PC-3 (cell line): ENCODE results near the gene CAMK1D. TPM values are rescaled to one million over a fixed set of nuclear protein-coding genes. Genes with fewer than 3 reads are reported as not detected.

Experiments
- ATAC-seq: fragments of 200-7000 bp; cut with Tn5 transposase; 2 replicates; pipeline ENCODE4 v1.9.1; 2020; ENCODE audit warnings: mild to moderate bottlenecking, moderate library complexity
- BruUV-seq: library from RNA; stranded (reverse); fragments of 400-500 nt; replicated peaks from 2 replicates; lab custom pipeline; 2021; lab: Mats Ljungman, UMichigan
- CTCF ChIA-PET: fragments of 300-600 bp; sonication (Branson Sonifier 250); formaldehyde crosslinking; loops from one replicate; lab custom pipeline; 2022; ENCODE audit warnings: antibody characterized with exemption; lab: Charles Lee
- POLR2A ChIA-PET: fragments of 300-600 bp; sonication (Branson Sonifier 250); formaldehyde crosslinking; loops from one replicate; lab custom pipeline; 2022; ENCODE audit warnings: antibody characterized with exemption; ENCODE audit not compliant: unreplicated experiment; lab: Charles Lee
- DNase-seq: peaks from one replicate; pipeline ENCODE4 v3.0.0-alpha.2; 2015
- H2AFZ ChIP-seq: fragments of 300-600 bp; sonication (generic); 2 replicates; pipeline ENCODE4 v1.6.0; 2016; ENCODE audit warnings: antibody characterized with exemption, low read length
- H3F3A ChIP-seq: fragments of 300-600 bp; sonication (generic); one replicate; pipeline ENCODE4 v1.6.0; 2017; ENCODE audit warnings: antibody characterized with exemption, low read length, control low read depth, mild to moderate bottlenecking; ENCODE audit not compliant: unreplicated experiment
- H3K27ac ChIP-seq: fragments of 300-600 bp; sonication (generic); 2 replicates; pipeline ENCODE4 v1.5.1; 2016; ENCODE audit warnings: mild to moderate bottlenecking, low read length
- H3K27me3 ChIP-seq: fragments of 300-600 bp; sonication (generic); 2 replicates; pipeline ENCODE4 v1.6.1; 2016; ENCODE audit warnings: low read length, mixed read lengths
- H3K36me3 ChIP-seq: fragments of 300-600 bp; sonication (generic); 2 replicates; pipeline ENCODE4 v1.6.1; 2016; ENCODE audit warnings: low read depth, mixed run types, low read length, mixed read lengths
- H3K4me1 ChIP-seq: fragments of 300-600 bp; sonication (generic); 2 replicates; pipeline ENCODE4 v1.5.1; 2016; ENCODE audit warnings: low read length; ENCODE audit not compliant: insufficient read depth
- H3K4me2 ChIP-seq: fragments of 300-600 bp; sonication (generic); 2 replicates; pipeline ENCODE4 v1.6.0; 2016; ENCODE audit warnings: low read length
- H3K4me3 ChIP-seq: fragments of 300-600 bp; sonication (generic); 2 replicates; pipeline ENCODE4 v1.5.1; 2016; ENCODE audit warnings: mild to moderate bottlenecking, low read length, mixed read lengths
- H3K79me2 ChIP-seq: fragments of 300-600 bp; sonication (generic); 2 replicates; pipeline ENCODE4 v1.6.1; 2017; ENCODE audit warnings: low read length, mixed read lengths
- H3K9ac ChIP-seq: fragments of 300-600 bp; sonication (generic); 2 replicates; pipeline ENCODE4 v1.6.0; 2016; ENCODE audit warnings: mild to moderate bottlenecking, low read length
- H3K9me2 ChIP-seq: fragments of 300-600 bp; sonication (generic); replicated peaks from 2 replicates; pipeline ENCODE4 v1.6.1; 2016; ENCODE audit warnings: mixed run types, low read length, mixed read lengths
- H3K9me3 ChIP-seq: fragments of 300-600 bp; sonication (generic); 2 replicates; pipeline ENCODE4 v1.6.1; 2016; ENCODE audit warnings: low read length, mixed read lengths
- H4K20me1 ChIP-seq: fragments of 300-600 bp; sonication (generic); 2 replicates; pipeline ENCODE4 v1.6.1; 2016; ENCODE audit warnings: low read length, mixed read lengths
- EZH2 ChIP-seq: fragments of 300-600 bp; sonication (generic); IDR thresholded peaks from one replicate; pipeline ENCODE4 v1.6.1; 2017; ENCODE audit warnings: antibody characterized with exemption, mild to moderate bottlenecking, low read length; ENCODE audit not compliant: unreplicated experiment
- EZH2phosphoT487 ChIP-seq: fragments of 300-600 bp; sonication (generic); IDR thresholded peaks from 2 replicates; pipeline ENCODE4 v1.6.1; 2018; ENCODE audit warnings: mild to moderate bottlenecking, antibody characterized with exemption, low read length, borderline replicate concordance
- intact Hi-C: fragments of 100-400 bp; cut with micrococcal nuclease; formaldehyde crosslinking; loops from 2 replicates; pipeline ENCODE4 v1.9.0; 2023
- total RNA-seq: library from RNA; depleted of rRNA; stranded (reverse); fragments of >200 nt; gene quantifications from 2 replicates; pipeline ENCODE4 v1.2.3, GENCODE V29; 2014
- TF ChIP-seq, protein P1 (sequence below): fragments of 300-600 bp; sonication (generic); conservative IDR thresholded peaks from 2 replicates; pipeline ENCODE4 v1.5.1; 2017; ENCODE audit warnings: antibody characterized with exemption, low read depth, mild to moderate bottlenecking, low read length

CAMK1D gene
- total RNA-seq, 1 experiment from 2014 or later = 1.3 TPM

DNA sequence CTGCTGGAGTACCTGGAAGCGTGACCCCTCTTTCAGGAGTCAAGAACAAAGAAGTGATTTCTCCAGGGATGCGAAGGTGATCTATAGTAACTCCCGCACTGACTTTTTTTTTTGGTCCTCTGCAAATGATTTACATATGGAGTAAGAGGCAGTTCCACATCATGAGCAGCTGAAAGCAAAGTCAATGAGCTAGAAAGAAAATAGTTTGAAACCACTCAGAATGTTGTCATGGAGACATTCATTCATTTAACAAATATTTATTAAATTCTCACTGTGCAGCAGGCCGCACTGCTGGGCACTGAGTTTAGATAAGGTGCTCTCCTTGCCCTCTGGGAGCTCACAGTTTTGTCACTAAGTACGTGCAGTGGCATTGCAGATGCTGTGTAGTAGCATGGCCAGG, 206.7 kb downstream of the CAMK1D start:
- H3K9ac ChIP-seq = no peak overlapping the region
- intact Hi-C loops = no loop called here
- H3K27ac ChIP-seq = no peak overlapping the region
- H3F3A ChIP-seq = no peaks in the 10 kb centered on the region
- POLR2A ChIA-PET = no interaction called here
- H3K27me3 ChIP-seq = no peaks in the 10 kb centered on the region
- no peak overlapping the region for H3K4me2 ChIP-seq
- CTCF ChIA-PET = no interaction called here
- DNase-seq (no peak), ATAC-seq (no peak)
- no peaks in the 10 kb centered on the region for H3K79me2 ChIP-seq
- H3K4me3 ChIP-seq = no peak overlapping the region
- H3K36me3 ChIP-seq = no peaks in the 10 kb centered on the region
- H3K4me1 ChIP-seq = no peaks in the 10 kb centered on the region
- no peaks in the 10 kb centered on the region for H4K20me1 ChIP-seq
- H2AFZ ChIP-seq = no peak overlapping the region
- no peak for TF ChIP-seq EZH2phosphoT487
- TF ChIP-seq, protein P1, sequence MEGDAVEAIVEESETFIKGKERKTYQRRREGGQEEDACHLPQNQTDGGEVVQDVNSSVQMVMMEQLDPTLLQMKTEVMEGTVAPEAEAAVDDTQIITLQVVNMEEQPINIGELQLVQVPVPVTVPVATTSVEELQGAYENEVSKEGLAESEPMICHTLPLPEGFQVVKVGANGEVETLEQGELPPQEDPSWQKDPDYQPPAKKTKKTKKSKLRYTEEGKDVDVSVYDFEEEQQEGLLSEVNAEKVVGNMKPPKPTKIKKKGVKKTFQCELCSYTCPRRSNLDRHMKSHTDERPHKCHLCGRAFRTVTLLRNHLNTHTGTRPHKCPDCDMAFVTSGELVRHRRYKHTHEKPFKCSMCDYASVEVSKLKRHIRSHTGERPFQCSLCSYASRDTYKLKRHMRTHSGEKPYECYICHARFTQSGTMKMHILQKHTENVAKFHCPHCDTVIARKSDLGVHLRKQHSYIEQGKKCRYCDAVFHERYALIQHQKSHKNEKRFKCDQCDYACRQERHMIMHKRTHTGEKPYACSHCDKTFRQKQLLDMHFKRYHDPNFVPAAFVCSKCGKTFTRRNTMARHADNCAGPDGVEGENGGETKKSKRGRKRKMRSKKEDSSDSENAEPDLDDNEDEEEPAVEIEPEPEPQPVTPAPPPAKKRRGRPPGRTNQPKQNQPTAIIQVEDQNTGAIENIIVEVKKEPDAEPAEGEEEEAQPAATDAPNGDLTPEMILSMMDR = no peak
- TF ChIP-seq EZH2 = no peak
- no peaks in the 10 kb centered on the region for H3K9me2 ChIP-seq
- no peaks in the 10 kb centered on the region for H3K9me3 ChIP-seq
- BruUV-seq = no TSS peak

GRCh38 chr10:12559578-12560178, 210.3 kb downstream of the CAMK1D start:
- H3K27me3 ChIP-seq = no peaks in the 10 kb centered on the region
- H3K9me2 ChIP-seq = no peaks in the 10 kb centered on the region
- CTCF ChIA-PET = no interaction called here
- no peak overlapping the region for H3K9ac ChIP-seq
- no peak overlapping the region for H3K27ac ChIP-seq
- TF ChIP-seq EZH2 = no peak
- TF ChIP-seq EZH2phosphoT487 = no peak
- TF ChIP-seq, protein P1 = no peak
- DNase-seq = no peak
- H3K9me3 ChIP-seq = no peaks in the 10 kb centered on the region
- no peaks in the 10 kb centered on the region for H4K20me1 ChIP-seq
- H3K4me2 ChIP-seq = no peak overlapping the region
- H3K36me3 ChIP-seq = no peaks in the 10 kb centered on the region
- H2AFZ ChIP-seq = no peak overlapping the region
- H3K4me1 ChIP-seq = peaks cover 11% of the 10 kb centered on the region
- intact Hi-C loops = no loop called here
- POLR2A ChIA-PET = no interaction called here
- no peak overlapping the region for H3K4me3 ChIP-seq
- H3F3A ChIP-seq = no peaks in the 10 kb centered on the region
- no TSS peak for BruUV-seq
- no peaks in the 10 kb centered on the region for H3K79me2 ChIP-seq
- no peak for ATAC-seq

DNA sequence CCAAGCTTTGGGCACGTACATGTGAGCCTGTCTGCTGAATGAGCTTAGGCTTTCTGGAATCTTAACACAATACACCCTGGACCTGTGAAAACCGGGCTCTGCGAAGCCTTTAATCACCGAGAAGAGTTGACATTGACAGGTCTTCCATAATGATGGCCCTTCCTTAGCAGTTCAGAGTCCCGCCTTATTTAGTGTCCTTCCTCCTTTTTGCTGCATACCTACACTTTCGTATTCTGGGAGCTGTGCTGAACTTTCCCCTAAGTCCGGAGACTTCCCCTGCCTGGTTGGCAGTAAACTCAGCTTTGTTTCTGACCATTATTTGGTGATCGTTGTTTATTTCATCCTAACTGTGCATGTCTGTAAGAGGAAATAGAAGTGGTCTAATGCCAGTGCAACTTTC, 212.0 kb downstream of the CAMK1D start:
- H3K9ac ChIP-seq = no peak overlapping the region
- H2AFZ ChIP-seq = no peak overlapping the region
- no TSS peak for BruUV-seq
- no peaks in the 10 kb centered on the region for H3K36me3 ChIP-seq
- no peak overlapping the region for H3K27ac ChIP-seq
- no peak for TF ChIP-seq EZH2phosphoT487
- no peak for TF ChIP-seq EZH2
- no peaks in the 10 kb centered on the region for H3K27me3 ChIP-seq
- ChIA-PET CTCF (no interaction called here), POLR2A (no interaction called here)
- no peaks in the 10 kb centered on the region for H3F3A ChIP-seq
- no peaks in the 10 kb centered on the region for H3K9me2 ChIP-seq
- H4K20me1 ChIP-seq = no peaks in the 10 kb centered on the region
- intact Hi-C loops = no loop called here
- DNase-seq (no peak), ATAC-seq (no peak)
- no peak overlapping the region for H3K4me2 ChIP-seq
- H3K79me2 ChIP-seq = no peaks in the 10 kb centered on the region
- peaks cover 11% of the 10 kb centered on the region for H3K4me1 ChIP-seq
- H3K4me3 ChIP-seq = no peak overlapping the region
- H3K9me3 ChIP-seq = no peaks in the 10 kb centered on the region
